Gastrocnemius medialis (tissue), 4 donors: Measurements from ENCODE around the gene SEPHS1.

ENCODE experiments used
- POLR2A ChIP-seq, 2 donors: fragments of 450-650 bp; IDR thresholded peaks; one replicate each; pipeline ENCODE4 v1.6.1; 2017; ENCODE audit warnings: antibody characterized with exemption in 2 of 2, mild to moderate bottlenecking in 2 of 2, moderate library complexity in 2 of 2
- TF ChIP-seq, protein P1 (sequence below), 5 experiments: fragments of 450-650 bp in 3 of 5; fragments of 200-600 bp in 2 of 5; sonication (generic) in 2 of 5; IDR thresholded peaks in 4 of 5; conservative IDR thresholded peaks in 1 of 5; 1 replicate in 4 of 5; 2 replicates in 1 of 5; pipeline ENCODE4 v1.5.1; 2016 to 2019; ENCODE audit warnings: antibody characterized with exemption in 5 of 5, mild to moderate bottlenecking in 3 of 5, moderate library complexity in 3 of 5

DNA sequence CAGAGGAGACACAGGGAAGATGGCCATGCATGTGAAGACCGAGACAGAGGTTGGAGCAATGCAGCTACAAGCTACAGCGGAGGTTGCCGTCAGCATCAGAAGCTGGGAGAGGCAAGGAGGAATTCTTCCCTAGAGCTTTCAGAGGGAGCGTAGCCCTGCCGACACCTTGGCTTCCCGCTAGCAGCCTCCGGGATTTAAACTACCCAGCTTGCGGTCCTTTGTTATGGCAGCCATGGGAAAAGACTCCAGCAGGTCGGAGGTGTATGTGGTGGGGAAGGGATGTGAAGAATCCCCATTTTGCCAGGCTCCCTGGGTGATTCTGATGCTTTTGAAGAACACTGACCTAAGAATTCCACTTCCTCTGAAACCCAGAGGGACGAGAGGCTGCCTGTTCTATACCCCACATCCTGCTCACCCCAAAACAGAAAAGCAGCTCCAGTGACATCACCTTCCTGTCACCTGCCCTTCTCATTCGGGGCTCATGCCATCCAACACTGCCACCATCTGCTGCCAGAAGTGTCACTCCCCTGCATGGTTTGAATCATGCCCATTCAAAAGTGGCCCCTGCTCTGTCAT lies 3.3 kb upstream of the SEPHS1 start:
- TF ChIP-seq, protein P1, sequence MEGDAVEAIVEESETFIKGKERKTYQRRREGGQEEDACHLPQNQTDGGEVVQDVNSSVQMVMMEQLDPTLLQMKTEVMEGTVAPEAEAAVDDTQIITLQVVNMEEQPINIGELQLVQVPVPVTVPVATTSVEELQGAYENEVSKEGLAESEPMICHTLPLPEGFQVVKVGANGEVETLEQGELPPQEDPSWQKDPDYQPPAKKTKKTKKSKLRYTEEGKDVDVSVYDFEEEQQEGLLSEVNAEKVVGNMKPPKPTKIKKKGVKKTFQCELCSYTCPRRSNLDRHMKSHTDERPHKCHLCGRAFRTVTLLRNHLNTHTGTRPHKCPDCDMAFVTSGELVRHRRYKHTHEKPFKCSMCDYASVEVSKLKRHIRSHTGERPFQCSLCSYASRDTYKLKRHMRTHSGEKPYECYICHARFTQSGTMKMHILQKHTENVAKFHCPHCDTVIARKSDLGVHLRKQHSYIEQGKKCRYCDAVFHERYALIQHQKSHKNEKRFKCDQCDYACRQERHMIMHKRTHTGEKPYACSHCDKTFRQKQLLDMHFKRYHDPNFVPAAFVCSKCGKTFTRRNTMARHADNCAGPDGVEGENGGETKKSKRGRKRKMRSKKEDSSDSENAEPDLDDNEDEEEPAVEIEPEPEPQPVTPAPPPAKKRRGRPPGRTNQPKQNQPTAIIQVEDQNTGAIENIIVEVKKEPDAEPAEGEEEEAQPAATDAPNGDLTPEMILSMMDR (IDR thresholded peaks at IDR 0.05 in 4 of 5, conservative IDR thresholded peaks at IDR 0.05 in 1 of 5), result no peak
- no peak for TF ChIP-seq POLR2A (IDR thresholded peaks at IDR 0.05)
